NCI-H1694 (cell line): ENCODE data around the gene ROR2.
A peak's percentile ranks its signal among the peaks of the same experiment; 100 is the strongest.
"Not testable (repeated sequence)": the region's sequence is repeated elsewhere in the genome, so short reads cannot be mapped to it uniquely, and the experiment has no call there.

Experiments
- DNase-seq: peaks from one replicate; lab custom pipeline; 2025; lab: John Stamatoyannopoulos, UW

The ROR2 gene

DNA sequence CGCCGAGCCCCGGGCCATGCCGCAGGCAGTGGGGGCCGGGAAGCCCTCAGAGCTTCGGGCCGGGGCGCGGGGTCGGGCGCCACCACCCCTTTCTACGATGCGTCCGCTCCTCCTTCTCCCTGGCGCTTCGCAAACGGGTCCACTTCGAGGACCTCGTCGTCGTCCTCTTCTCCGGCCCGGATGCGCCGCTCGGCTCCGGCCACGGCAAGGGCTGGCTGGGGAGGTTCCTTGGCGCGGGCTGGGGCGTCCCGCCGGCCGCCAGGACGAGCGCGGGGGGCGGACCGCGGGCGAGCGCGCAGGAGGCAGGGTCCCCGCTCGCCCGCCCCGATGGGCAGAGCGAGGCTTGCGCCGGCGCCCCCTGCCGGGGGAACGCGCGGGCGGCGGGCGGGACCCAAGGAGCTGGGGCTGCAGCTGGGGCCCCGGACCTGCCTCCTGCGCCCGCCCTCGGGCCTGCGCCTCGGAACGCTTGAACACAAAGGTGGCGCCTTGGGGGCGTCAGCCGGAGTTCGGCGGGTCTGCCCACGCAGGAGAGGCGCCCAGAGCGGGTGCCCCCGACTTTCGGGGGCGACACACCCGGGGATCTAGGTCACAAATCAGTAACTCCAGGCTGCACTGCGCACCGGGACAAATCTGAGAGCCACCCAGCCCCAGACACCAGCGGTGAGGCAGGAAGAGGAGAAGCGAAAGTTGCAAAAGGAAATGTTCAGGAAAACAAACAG lies at the start of gene ROR2:
ROR2 (minus strand) TSS at position 283 of the 719 bp plus-strand sequence.
- DNase-seq, result no peak

DNA sequence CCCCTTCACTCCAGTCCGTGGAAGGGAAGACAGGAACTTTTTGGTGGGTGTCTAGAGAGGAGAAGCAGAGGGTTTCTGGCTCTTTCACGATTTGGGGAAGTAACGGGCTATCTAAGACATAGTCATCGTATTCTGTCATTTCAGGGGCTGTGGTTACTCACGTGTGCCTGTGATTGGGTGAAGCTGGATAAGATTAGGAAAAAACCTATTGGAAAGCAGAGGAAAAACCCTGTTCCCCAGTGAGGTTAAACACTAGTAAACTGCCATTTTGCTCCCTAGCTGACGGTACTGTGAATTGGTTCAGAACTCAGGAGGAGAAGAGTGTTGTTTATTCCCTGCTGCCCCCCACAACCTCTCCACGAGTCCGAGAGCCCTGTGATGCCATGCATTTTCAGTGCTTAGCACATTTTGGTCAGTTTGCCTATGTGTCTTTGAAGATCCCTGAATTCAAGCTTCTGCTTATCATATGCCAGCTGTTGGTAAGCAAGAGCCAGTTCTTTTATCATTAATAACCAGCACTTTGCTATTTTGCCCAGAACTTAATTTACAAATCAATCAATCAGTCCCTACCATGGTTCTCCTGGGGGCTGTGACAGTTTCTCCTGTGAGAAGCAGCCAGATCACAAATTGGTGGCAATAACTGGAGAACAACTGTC lies 45.1 kb upstream of the ROR2 start:
- no peak for DNase-seq

DNA sequence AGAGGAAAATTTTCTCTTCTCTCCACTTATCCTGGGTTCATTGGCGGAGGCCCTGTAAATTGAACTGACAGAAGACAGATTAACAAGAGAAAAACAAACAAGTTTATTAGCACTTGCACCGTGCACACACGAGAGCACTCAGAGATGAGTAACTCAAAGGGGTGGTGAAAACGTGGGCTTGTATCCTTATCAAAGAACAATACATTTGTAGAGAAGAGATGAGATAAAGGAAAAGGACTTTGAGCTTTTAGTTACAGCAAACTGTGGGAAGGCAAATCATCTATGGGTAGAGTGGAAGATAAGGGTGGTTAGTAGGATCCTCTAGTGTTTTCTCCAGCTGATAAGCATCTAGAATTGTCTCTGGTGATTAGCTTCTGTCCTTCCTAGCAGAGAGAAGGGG lies 44.4 kb upstream of the ROR2 start:
- no peak for DNase-seq

DNA sequence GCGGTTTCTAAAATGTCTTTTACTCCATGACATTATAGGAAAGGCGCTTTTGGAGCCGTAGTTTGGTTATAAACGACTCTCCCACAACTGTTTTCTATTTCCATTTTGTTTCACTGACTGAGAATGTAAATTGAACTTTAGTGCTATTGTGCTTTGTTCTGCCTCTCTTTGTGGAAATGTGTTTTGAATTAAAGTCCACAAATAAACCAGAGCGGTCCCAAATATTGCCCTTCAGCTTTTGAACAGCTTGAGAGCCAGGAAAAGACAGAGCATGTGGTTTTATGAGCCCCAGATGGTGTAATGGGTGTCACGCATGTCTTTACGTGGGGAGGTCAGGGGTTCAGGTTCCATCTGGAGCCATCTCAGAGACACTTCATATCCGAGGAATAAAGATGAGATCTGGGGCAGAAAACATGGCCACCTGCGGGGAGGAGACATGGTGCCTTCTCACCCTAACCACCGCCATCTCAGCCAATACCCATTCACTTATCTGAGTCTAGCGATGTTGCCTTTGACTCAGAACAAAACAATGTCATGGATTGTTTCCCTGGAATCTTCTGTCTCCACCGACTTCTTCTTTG lies 42.5 kb upstream of the ROR2 start:
- DNase-seq, result no peak

DNA sequence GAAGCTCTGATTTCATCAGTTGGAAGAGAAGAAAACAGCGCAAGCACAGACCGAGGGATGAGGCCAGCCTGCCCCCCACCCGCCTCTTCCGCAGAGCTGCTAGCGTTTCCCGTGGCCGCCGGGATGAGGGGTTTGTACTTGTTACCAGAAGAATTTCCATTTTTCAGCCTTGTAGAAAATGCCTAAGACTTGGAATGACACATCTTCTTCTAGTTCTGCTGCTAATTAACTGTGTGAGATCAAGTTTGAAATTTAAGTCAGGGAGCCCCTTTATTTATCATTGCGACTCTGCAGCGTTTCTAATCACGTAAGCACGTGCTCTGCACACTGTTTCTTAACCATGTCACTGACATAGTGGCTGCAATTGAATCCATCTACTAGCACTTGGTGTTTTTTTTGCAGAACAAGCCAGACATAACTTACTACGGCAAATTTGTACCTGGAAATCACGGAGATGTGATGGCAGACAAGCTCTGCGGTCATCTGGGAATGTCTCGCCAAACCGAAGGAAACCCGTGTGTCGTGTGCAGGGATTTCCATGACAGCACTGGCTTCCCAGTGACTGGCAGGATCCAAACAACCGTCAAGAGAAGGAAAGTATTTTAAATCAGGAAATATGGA lies 41.8 kb upstream of the ROR2 start:
- no peak for DNase-seq

DNA sequence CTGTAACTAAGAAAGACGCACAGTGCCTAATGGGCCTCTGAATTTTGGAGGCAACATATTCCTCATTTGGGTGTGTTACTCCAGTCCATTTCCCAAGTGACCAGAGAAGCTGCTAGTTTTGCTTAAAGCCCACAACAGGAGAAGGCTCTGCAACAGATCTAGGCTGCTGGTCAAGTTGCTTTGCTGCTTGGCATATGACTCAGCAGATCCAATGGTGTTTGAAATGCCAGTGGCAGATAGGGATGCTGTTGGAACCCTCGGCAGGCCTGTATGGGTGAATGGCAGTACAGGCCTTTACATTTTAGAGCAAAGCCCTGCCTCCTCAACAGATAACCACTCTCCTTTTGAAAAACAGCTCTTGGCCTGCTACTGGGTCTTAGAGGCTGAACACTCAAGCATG lies 36.2 kb upstream of the ROR2 start:
- no peak for DNase-seq

DNA sequence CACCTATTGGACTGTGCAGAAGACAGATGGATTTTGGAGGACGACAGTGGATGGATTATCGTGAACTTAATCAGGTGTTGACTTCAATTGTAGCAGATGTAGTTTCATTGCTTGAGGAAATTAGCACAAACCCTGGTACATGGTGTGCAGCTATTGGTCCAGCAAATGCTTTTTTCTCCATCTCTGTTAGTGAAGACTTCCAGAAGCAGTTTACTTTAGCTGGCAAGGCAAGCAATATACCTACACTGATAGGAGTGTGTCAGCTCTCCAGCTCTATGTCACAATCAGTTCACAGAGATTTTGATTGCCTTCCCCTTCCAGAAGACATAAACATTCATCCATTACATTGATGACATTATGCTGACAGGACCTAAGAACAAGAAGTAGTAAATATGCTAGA lies 35.7 kb upstream of the ROR2 start:
- DNase-seq, result no peak

DNA sequence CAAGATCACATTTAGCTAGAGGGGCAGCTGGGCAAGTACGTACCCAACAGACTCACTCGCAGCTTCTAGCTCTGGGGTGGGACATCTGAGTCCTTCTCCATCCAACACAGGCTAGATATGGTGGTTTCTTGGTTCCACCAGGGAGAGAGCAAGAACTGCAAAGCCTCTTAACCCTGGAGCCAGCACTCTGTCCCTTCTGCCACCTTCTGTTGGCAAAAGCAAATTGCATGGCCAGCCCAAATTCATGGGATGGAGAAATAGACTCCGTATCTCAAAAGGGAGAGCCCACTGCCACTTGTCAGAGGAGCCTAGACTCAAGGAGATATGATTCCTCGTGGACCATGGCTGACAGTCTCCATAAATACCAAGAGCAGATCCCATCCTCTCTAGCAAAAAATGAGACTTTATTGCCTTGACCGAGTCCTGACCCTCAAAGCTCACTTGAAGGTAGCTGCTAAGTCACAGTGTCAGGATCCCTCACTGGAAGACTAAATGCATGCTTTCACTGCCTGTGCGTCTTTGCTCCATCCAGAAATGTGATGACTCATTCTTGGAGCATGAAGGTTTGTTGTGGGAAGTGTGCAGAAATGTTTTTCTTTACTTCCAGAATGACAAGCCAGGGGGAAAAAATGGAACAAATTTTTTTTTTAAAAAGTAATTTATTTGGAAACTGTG lies 28.8 kb upstream of the ROR2 start:
- peak; percentile 0 for DNase-seq

DNA sequence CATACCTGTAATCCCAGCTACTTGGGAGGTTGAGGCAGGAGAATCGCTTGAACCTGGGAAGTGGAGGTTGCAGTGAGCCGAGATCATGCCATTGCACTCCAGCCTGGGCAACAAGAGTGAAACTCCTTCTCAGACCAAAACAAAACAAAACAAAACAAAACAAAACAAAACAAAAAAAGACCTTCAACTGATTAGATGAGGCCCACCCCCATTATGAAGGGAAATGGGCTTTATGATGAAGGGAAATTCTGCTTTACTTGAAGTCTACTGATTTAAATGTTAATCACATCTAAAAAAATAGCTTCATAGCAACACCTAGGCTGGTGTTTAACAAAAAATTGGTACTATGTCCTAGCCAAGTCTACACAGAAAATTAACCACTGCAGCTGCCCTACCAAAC lies 25.2 kb upstream of the ROR2 start:
- DNase-seq, result not testable (repeated sequence)

DNA sequence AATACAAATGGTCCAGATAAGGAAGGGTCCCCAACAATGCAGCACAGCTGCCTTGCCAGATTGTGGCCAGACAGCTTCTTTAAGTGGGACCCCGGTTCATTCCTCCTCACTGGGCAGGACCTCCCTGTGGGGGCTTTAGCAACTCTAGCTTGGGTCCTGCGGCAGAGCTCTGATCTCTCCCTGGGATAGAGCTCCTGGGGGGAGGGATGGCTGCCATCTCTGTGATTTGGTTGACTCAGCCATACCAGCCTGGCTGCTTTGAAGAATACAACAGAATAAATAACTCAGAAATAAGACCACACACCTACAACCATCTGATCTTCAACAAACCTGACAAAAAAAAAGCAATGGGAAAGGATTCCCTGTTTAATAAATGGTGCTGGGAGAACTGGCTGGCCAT lies 22.7 kb upstream of the ROR2 start:
- no peak for DNase-seq

DNA sequence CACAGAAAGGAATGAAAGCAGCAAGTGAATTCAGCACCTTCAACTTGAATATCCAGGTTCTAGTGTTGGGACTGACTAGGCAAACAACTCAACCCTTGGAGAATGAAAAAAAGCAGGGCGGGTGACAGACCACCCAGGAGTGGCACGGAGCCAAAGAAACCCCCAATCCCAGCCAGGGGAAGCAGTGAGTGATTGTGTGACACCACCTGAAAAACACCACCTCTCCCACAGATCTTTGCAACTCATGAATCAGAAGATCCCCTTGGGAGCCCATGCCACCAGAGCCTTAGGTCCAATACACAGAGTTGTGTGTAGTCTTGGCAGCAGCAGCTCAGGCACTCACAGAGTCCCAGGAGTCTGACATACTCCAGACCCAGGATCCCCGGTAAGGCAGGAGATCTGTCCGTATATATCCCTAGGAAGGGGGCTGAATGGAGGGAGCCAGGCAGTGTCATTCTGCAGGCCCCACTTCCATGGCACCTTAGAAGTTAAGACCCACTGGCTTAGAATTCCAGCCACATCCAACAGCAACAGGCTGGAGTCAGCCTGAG lies 22.1 kb upstream of the ROR2 start:
- DNase-seq, result no peak

DNA sequence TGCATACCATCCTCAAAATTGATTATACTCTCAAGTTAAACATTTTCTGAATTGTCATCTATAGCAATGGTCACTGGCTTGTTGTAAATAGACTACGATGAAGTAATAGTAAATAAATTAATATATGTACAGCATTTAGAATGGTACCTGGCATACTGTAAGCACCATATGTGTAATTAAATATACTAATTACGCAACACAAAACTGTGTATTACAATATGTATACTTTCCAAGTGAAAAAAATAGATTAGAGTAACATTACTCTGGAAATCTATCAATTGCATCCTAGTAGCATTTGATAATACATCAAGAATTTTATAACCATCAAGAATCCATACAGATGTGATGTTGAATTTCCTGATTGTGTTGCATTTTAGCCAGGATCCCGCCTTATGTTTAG lies 17.2 kb upstream of the ROR2 start:
- DNase-seq, result no peak

DNA sequence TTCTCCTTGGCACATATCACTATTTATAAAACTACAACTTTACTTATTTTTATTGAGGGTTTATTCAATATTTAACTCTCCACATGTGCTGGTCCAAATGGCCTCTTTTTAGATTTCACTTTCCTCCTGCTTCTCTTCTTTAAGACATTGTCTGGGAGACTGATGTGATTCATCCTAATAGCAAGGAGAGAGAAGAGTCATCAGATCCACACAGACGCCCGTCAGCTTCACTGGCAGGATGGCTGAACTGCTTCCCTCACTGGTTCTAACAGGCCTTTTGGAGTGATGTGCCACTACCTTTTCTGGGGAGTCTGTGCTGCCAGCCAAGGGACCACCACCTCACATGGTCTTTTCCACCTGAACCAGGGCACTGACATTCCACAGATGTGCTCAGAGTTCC lies 16.5 kb upstream of the ROR2 start:
- DNase-seq, result no peak

DNA sequence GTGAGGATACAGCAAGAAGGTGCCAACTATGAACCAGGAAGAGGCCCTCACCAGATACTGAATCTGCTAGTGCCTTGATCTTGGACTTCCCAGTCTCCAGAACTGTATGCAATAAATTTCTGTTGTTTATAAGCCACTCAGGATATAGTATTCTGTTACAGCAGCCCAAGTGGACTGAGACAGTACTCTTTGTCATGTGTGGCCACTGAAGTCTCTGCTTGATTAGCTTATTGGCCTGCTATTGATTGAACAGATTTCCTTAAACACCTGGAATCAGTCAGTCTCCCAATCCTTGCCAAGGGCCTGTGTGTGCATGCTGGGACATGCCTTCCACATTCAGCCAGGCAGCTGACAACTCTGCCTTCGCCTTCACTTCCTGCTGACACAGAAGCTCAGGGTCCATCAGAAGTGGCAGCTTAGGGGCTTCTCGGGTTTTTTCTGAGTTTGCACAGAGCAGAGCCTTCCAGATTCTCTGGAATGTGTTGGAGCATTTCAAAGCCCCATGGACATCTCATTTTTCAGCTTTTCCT lies 13.7 kb upstream of the ROR2 start:
- no peak for DNase-seq

DNA sequence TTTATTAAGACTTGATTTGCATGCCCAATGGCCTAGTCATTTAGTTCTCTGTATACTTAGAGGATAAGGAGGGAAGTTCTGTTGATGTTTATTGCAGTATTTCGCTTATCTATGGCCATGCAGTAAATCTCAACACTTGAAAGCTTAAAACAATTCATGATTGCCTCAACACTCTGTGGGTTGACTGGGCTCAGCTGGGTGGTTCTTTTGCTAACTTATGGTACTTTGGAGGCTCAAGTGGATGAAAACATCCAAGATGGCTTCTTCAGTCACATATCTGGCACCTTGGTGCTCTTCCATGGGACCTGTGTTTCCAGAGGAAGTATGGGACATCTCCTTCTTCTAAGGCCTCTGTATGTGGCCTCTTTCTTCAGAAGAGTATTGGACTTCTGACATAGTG lies 10.3 kb upstream of the ROR2 start:
- DNase-seq, result no peak

DNA sequence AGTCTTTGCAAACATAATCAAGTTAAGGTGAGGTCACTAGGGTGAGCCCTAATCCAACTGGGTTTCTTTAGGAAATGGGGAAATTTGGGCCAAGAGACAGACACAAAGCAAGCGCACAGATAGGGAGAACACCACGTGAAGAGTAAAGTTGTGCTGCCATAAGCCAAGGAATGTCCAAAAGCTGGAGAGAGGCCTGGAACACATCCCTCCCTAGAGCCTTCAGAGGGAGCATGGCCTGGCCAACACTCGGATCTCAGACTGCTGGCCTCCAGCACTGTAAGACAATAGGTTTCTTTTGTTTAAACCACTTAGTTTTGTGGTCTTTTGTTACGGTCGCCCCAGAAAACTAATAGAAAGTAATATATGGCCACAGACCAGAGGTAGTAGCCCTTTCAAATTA lies 8.1 kb upstream of the ROR2 start:
- DNase-seq, result no peak

DNA sequence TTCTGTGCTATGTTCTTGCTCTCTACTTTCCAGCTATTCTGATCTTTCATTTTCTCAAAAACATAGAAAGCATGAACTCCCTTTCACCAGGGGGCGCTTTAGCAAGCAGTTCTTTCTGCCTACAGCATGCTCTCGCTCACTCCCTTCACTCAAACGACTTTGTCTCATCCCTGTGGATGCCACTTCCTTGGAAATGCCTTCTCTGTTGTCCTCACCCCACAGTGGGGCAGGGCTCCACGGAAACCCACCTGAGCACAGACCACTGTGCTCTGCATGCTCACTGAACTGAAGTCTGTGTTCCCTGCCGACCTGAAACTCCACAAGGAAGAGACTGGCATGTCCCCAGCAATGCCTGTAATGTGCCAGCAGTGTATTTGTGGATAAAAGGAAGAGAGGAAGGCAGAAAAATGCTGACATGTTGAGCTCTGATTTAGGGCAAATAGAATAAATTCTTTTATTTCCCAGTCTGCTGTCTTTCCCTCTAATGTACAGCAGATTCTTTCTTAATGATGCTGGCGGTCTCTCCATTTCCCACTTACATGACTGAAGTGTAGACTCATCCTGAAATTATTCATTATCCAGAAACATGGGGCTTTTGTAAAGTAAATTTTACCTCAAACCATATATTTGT lies 4.9 kb upstream of the ROR2 start:
- DNase-seq, result peak; percentile 73

DNA sequence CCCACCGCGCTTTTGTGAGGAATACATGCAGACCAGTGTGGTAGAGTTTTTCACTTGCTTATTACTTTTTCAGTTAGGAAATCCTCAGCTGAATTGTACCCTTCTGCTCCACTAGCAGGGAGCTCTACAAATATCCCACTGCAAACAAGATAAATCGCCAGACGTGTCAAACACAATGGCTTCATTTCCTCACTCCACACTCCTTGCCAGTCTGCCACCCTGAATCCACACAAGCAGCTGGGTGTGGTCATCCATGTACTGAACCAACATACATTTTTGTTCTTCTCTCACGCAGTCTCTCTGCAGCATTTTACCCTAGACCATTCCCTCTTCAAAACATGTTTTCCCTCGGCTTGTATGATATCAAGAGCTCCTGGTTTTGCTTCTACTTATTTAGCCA lies 3.7 kb upstream of the ROR2 start:
- DNase-seq, result no peak

DNA sequence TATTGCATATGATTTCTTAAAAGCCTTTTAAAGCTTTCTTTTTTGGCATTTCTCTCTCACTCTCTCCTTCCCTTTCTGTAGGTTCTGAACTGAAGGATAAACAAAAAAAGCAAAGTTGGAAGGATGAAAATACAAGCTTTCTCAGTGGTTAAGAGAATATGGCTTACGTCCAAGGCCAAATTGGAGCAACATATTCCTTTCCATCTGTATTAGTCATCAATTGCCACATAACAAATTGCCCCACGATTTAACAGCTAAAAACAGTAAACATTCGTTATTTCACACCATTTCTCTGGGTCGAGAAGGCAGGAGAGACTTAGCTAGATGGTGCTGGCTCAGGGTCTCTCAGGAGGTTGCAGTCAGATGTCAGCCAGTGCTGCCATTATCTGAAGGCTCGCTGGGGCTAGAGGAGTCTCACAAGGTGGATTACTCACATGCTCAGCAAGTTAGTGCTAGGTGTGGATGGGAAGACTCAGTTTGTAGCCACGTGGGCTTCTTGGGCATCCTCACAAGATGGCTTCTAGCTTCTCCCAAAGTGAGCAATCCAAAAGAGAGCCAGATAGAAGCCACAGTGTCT lies 2.0 kb upstream of the ROR2 start:
- DNase-seq, result no peak

DNA sequence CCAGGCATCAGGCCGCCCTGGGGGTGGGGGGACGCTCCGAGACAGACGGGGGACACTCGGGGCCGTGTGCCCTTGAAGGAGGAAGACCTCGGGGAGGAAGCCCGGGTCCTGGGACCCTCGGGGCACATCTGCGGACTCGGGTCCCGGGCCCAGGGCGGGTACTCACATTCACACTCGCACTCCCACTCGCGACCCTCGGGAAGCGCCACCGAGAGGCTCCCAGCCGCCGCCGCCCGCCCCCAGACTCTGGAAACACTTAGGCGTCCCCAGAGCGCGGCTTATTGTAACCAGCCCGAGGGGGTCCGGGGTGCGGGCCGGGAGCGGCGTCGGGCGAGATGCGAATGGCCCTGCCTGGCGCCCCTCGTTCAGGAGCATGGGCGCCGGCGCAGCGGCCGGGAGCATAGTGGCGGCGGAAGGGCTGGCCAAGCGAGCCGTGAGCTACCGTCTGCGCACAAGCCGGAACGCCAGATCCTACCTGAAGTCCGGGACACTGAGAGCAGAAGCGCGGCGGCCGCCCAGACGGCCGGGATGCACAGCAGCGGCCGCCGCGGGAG lies 559 bp downstream of the ROR2 start:
- no peak for DNase-seq
